ENCODE results near the gene CTSH. TPM values are rescaled to one million over a fixed set of nuclear protein-coding genes. Genes with fewer than 3 reads are reported as not detected.
"Not testable (repeated sequence)": the region's sequence is repeated elsewhere in the genome, so short reads cannot be mapped to it uniquely, and the experiment has no call there.

The CTSH gene
- polyA plus RNA-seq, 3 donors = 65.1 to 125 (median 66.0) TPM

DNA sequence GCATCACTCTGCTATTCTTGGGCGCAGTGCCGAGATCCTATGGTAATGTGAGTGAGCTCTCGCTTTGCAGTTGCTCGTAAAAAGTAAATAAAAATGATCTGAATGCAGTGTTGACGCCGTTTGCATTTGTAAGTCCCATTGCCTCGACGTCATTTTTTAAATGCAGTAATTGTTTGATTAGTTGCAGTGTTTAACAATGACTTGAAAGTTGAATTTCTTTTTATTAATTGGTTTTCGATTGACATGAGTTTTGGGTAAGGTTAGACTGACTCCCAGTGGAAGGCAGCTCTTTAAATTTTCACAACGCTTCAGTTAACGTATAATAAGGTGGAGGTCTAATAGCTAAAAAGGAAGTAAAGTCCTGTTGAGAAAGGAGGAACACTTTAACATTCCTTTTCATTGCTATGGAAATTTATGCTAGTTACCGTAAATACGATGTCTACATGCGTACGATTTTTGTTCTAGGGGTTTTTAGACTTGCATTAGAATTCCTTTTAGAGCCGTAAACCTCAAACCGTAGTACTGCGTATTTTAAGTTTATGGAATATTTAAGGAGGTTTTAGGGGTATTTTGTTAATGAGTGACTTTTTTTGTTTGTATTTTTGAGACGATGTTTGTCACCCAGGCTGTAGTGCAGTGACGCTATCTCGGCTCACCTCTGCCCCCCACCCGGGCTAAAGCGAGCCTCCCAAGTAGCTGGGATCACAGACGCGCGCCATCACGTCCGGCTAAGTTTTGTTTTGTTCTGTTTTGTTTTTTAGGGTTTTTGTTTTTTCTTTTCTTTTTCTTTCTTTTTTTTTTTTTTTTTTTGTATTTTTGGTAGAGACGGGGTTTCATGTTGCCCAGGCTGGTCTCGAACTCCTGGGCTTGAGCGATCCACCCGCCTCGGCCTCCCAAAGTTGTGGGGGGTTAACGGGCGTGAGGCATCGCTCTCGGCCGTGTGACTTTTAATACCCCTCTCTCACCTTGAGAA lies 70.8 kb downstream of the CTSH start:
- H3K27ac ChIP-seq (ENCODE audit: low read depth, low read length) = peak overlapping the region; percentile 67
- 0 to 1% (median 1%) methylated on average over 38 of the region's 38 CpGs for WGBS, 3 donors

DNA sequence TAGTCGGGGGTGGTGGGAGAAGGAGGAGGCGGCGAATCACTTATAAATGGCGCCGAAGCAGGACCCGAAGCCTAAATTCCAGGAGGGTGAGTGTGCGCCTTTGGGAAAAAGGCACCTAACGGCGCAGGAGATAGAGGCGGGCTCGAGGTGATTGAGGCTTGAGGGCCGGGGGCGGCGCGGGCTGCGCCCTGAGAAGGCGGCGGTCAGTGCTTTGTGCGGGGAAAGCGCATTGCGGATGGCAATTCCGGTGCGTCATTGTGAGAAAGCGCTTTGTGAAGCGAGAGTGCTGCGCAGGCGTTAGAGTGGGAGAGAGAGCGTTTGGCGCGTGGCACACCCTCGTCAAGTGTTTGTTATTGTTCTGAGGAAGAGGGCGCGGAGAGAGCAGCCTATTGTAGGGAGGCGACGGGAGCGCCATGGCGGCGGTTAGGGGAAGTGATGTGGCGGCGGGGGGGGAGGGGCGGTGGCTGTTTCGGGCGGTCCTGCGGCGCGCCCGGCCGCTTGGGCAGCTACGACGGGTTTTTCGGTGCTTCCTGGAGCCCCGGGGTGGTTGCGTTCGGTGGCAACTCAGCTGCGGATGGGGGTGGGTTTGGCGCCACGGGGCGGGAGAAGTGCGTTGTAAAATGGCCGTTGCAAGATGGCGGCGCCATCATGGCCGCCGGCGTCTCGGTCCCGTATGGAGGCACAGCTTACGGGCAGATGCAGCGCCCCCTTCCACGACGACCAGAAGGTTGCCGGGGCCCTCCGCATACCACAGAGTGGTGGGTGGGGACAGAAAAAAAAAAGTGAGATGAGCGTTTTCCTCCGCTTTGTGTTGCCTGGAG lies 71.7 kb downstream of the CTSH start:
- 0 to 1% (median 0%) methylated on average over 67 to 75 of the region's 75 CpGs for WGBS, 3 donors

DNA sequence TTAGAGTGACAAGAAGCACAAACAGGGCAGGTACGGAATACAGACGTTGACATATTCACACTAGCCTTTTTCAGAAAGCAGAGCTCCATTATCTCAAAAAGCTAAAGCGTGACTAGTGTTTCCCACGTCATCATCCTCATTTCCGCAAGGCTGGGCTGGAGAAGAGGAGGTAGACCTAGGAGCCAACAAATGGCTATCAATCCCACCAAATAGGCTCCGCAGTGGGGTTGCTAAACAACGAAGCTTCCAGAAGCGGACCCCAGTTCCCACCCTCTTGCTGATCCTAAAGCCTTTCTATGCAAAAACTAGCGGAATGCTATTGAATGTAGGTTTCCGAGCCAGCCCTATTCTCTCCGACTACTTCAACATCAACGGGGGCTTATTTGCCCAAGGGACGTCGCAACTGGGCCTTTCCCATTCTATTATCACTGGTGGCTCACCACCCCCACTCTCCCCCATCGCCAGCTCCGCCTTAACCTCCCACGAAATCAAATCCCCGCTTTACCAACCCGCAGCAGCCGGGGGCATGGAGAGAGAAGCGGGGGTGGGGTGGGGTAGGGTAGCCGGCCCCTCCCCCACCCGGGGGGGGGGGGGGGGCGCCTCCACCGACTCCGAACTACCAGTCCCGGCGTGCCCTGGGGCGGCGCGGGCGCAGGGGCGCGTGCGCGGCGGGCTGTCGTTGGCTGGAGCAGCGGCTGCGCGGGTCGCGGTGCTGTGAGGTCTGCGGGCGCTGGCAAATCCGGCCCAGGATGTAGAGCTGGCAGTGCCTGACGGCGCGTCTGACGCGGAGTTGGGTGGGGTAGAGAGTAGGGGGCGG lies 72.5 kb downstream of the CTSH start, which contains the start of gene MORF4L1:
Gene MORF4L1 (plus strand): TSS at position 736 of the 817 bp plus-strand sequence. CDS start 128 bp downstream, outside the sequence.
- WGBS, 3 donors = 6 to 7% (median 6%) methylated on average over 41 to 51 of the region's 52 CpGs

More for the DNA sequence above, 71.7 kb downstream of the CTSH start:
- H3K27ac ChIP-seq (ENCODE audit: low read depth, low read length) = peak overlapping the region; percentile 67

DNA sequence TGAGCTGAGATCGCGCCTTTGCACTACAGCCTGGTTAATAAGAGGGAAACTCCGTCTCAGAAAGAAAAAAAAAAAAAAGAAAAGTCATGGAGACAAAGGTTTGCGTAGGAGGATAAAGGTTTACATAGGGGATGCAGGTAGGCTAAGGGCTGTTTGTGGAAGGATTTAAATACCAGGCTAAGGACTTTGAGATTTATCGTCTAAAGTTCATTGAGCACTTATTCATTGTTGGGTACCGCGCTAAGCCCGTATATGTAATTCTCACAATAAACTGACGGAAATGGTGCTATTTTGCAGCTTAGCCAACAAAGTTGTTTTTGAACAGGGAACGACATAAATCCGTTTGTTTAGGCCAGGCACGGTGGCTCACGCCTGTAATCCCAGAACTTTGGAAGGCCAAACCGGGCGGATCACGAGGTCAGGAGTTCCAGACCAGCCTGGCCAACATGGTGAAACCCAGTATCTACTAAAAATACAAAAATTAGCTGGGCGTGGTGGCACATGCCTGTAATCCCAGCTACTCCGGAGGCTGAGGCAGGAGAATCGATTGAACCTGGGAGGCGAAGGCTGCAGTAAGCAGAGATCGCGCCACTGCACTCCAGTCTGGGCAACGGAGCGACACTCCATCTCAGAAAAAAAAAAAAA lies 73.2 kb downstream of the CTSH start:
- H3K27ac ChIP-seq (ENCODE audit: low read depth, low read length) = not testable (repeated sequence)
- WGBS, 3 donors = 82 to 87% (median 84%) methylated on average over 24 of the region's 24 CpGs

More for the DNA sequence above, 72.5 kb downstream of the CTSH start, which contains the start of gene MORF4L1:
- H3K27ac ChIP-seq (ENCODE audit: low read depth, low read length) = peak within 1 kb of the TSS; percentile 67

Other genes with a start within 250 kb of the CTSH start
- 1 to 10 TPM in 2 of 3 donors, under 1 TPM in 1; 0.90 to 7.8 (median 1.9) TPM for gene ADAMTS7, start 133.6 kb downstream of the CTSH start, polyA plus RNA-seq
- gene MORF4L1, start 72.2 kb downstream of the CTSH start, polyA plus RNA-seq = 100 to 1,000 TPM; 111 to 418 (median 276) TPM
- gene RASGRF1, start 145.7 kb upstream of the CTSH start, polyA plus RNA-seq = 1 to 10 TPM in 1 of 3 donors, under 1 TPM in 2; 0.13 to 1.1 (median 0.79) TPM